HEK293T (cell line): Measurements from ENCODE around the gene ATP8A2.

ENCODE experiments used
- ARNT ChIP-seq: fragments of 450-650 bp; IDR thresholded peaks from 2 replicates; pipeline ENCODE4 v1.6.1; 2017; ENCODE audit warnings: mild to moderate bottlenecking
- BHLHE40 ChIP-seq: fragments of 450-650 bp; IDR thresholded peaks from 2 replicates; pipeline ENCODE4 v1.6.1; 2016; ENCODE audit warnings: mild to moderate bottlenecking, moderate library complexity, borderline replicate concordance
- ELF4 ChIP-seq: fragments of 450-650 bp; IDR thresholded peaks from 2 replicates; pipeline ENCODE4 v1.6.1; 2017; ENCODE audit warnings: antibody characterized with exemption
- FOXA1 ChIP-seq: fragments of 450-650 bp; IDR thresholded peaks from 2 replicates; pipeline ENCODE4 v1.6.1; 2016; ENCODE audit warnings: mild to moderate bottlenecking
- HDGF ChIP-seq: fragments of 450-650 bp; IDR thresholded peaks from 2 replicates; pipeline ENCODE4 v1.6.1; 2017; ENCODE audit warnings: antibody characterized with exemption, borderline replicate concordance
- SP1 ChIP-seq: fragments of 450-650 bp; IDR thresholded peaks from 2 replicates; pipeline ENCODE4 v1.6.1; 2017
- TARDBP ChIP-seq: fragments of 450-650 bp; IDR thresholded peaks from 2 replicates; pipeline ENCODE4 v1.6.1; 2016
- ZNF384 ChIP-seq: fragments of 450-650 bp; IDR thresholded peaks from 2 replicates; pipeline ENCODE4 v1.6.1; 2016

DNA sequence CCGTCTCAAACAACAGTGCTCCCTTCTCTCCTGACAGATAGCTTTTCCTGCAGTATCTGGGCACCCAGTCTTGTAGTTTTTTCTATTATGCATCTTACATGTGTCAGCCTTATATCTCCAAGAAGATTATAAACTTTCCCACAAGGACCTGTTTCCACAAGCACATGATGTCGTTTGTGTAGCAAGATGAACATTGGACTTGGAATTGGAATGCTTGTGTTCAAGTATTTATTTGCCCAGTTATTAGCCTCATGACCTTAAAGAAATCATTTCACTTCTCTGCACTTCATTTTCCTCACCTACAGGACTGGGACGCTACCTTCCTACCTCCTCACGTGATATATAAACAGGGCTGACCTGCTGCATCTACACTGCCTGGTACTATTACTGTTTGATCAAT, 658.6 kb downstream of the ATP8A2 start:
- TF ChIP-seq ELF4 (no peak), SP1 (no peak), ARNT (no peak), TARDBP (no peak), ZNF384 (no peak), HDGF (no peak), FOXA1 (no peak), BHLHE40 (no peak)
